Adrenal gland (tissue), 5 donors: Measurements from ENCODE around the gene GFER.

ENCODE experiments used
- CTCF ChIP-seq, 6 experiments: fragments of 450-650 bp in 4 of 6; fragments of 200-600 bp in 2 of 6; sonication (generic) in 1 of 6; IDR thresholded peaks; 1 replicate in 5 of 6; 2 replicates in 1 of 6; pipeline versions ENCODE4 v1.5.1 to v1.8.0; 2016 to 2021; ENCODE audit warnings: antibody characterized with exemption in 6 of 6, mild to moderate bottlenecking in 2 of 6, moderate library complexity in 1 of 6
- POLR2A ChIP-seq, 2 donors: fragments of 450-650 bp; IDR thresholded peaks; one replicate each; pipeline ENCODE4 v1.6.1; 2017; ENCODE audit warnings: antibody characterized with exemption in 2 of 2, mild to moderate bottlenecking in 2 of 2, moderate library complexity in 1 of 2
- donor health status: DM: no; HTN: no; CAD: no.

GRCh38 chr16:1999866-2000514 lies 16.0 kb downstream of the GFER start:
- TF ChIP-seq CTCF (IDR thresholded peaks at IDR 0.05) = no peak
- no peak for TF ChIP-seq POLR2A (IDR thresholded peaks at IDR 0.05)
